Hematopoietic multipotent progenitor cell treated with erythropoietin and hydrocortisone succinate and interleukin-3 and kit ligand, for 4 days (in vitro differentiated cells): Measurements from ENCODE around the gene PCP4.
"Not testable (repeated sequence)": the region's sequence is repeated elsewhere in the genome, so short reads cannot be mapped to it uniquely, and the experiment has no call there.

ENCODE experiments used
- DNase-seq: peaks from one replicate; pipeline ENCODE4 v3.0.0-alpha.2; 2015

Gene PCP4

DNA sequence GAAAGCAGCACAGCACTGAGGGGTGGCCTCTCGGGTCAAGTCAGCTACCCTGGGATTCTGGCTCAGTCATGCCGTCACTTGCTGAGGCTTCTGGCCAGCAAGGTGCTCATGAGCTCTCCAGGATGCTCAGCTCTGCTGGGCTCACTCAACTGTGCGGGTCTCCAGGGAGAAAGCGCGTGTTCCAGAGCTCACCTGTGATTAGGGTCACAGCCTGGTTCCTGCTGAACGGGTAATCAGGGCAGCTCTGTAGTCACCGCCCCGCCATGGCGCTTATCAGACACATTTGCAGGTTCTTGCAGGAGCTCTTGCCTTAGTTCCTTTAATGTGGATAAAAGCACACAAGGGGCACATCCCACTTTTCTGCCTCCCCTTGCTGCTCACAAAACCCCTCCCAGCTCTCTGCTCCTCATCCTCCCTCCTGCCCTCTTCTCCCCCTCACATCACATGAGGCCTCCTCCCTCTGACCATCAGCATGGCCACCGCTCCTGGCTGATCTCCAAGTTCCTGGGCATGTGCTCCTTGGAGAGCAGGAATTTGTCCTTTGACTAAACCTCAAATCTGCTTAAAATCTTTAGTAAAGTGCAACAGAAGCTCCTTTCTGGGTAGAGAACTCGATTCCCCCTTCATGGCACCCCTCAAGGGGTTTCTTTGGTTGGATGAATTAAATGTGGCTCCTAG lies 2.0 kb downstream of the PCP4 start:
- DNase-seq: no peak

DNA sequence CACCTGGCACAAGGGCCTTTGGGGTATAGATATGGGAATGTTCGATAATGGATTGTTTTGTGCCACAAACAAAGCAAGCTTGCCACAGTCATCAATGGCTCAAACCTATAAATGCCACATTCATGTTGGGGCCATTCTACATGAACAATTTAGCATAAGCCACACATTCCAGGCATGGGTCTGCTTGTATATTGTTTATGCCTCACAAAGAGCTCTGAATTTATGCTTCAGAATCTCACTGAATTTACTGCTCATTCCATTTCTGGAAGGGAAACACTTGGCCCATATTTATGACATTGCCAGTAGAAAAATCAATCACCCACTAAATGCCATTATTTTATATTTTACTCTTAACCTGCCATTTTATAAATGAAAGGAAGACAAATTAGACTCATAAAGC lies 6.4 kb downstream of the PCP4 start:
- no peak for DNase-seq

- DNase-seq: no peak
These were observed 7.0 kb downstream of the PCP4 start for GRCh38 chr21:39874206-39874605.

- no peak for DNase-seq
These were observed 7.5 kb downstream of the PCP4 start for GRCh38 chr21:39874759-39875158.

DNA sequence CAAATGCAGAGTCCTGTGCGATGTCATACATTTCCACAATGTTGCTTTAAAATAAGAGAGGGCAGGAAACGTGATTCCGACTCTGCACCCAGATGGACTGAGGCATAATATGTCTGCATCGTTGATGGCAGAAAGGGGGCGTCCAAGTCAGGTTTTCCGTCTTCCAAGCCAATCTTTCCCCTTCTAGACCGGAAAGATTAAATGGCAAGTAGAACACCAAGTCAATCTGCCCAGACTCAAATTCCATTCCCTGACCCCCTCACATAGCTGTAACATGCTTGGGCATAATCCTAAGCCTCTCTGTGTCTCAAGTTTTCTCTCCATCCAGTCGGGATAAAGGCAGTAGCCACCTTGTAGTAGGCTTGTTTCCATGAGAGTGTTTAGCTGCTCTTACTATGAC lies 14.4 kb downstream of the PCP4 start:
- DNase-seq: no peak

- DNase-seq: no peak
These were observed 15.1 kb downstream of the PCP4 start for GRCh38 chr21:39882151-39882838.

- DNase-seq: no peak
These were observed 15.6 kb downstream of the PCP4 start for GRCh38 chr21:39882839-39883195.

DNA sequence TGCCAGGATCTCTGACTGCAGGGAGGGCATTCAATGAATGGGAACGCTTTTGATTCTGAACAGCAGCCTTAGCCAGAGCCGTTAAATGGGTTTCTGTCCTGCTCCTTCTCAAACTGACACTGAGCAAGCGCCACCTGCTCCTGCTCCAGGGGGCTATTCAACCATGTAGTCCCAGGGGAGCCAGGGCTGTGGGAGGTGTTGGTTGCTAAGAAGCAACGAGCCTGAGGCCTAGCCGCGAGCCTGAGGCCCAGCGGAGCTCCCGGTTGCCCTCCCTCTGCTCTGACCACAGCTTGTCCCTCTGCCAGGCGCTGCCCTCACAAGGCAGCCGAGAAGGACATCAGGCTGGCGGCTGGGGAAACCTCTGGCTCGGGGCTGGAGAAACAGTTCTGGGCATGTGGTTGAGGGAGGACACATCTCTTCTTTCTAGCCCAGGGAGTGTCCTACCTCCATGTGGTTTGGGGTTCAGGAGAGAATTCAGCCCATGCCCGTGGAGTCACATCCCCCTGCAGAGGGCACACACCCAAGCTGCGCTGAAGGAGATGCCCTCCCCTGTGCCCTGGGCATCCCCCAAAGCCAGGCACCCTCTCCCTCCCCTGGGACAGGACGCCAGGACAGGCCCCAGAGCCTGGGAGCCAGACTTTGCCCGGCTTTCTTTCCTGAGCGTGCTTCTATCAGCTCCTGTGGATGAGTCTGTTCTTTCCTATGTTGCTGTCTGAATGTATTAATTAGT lies 18.0 kb downstream of the PCP4 start:
- DNase-seq: no peak

DNA sequence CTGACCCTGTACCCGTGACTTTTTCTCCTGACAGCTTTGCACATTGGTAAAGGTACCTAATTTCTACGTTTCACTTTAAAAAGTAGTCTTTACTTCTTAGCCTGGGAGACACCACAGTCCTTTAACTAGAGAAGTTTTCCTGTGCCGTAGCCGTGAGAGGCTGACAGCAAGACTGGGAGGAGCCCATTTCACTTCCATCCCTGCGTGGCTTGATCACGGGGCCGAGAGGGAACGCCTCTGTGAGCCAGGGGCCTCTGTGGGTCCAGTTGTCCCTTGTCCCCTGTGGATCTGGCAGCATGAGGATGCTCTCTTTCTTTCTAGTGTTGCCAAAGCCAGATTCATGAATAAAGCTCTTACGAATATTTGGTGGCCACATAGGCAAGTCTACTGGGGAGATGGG lies 21.6 kb downstream of the PCP4 start:
- no peak for DNase-seq

DNA sequence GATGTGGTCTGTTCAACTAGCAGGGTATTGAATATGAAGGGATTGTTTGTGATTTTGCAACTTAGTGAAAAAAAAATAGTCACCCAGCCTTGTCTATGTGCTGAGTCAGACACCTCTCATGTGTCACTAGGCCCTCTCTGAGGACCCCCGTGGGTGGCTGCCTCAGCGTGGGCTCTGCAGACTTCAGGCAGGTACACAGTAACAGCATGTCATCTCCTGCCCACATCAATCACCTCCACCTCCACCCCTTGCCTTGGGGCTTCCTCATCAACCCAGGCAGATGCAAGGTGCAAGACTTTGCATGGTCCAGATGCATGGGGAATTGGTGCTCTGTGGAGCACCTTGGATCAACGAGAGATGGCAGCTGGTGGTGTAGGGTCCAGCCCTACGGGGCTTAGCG lies 23.9 kb downstream of the PCP4 start:
- no peak for DNase-seq

GRCh38 chr21:39891863-39892262 lies 24.6 kb downstream of the PCP4 start:
- not testable (repeated sequence) for DNase-seq

- DNase-seq: no peak
These were observed 33.3 kb downstream of the PCP4 start for GRCh38 chr21:39900491-39900890.

- no peak for DNase-seq
These were observed 33.7 kb downstream of the PCP4 start for GRCh38 chr21:39900911-39901310.

- no peak for DNase-seq
These were observed 35.7 kb downstream of the PCP4 start for GRCh38 chr21:39902986-39903385.

DNA sequence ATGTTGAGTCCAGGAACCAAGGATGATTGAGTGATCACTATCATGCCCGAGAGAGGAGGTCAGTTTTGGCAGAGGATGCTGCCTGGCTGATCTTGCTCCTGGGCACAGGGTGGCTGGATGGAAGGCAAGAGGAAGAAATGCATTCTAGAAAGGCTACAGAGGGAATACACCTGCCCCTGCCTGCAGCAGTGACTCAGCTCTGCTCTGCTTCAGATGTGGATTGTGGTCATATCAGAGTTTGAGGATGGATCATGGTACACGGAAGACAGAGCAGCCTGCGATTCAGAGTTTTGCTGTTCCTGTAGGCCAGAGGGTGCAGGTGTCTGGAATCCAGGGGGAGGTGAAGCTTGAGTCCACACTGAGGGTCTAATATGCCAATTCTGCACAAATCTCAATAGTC lies 37.2 kb downstream of the PCP4 start:
- no peak for DNase-seq

GRCh38 chr21:39908265-39908923 lies 41.2 kb downstream of the PCP4 start:
- DNase-seq: no peak

DNA sequence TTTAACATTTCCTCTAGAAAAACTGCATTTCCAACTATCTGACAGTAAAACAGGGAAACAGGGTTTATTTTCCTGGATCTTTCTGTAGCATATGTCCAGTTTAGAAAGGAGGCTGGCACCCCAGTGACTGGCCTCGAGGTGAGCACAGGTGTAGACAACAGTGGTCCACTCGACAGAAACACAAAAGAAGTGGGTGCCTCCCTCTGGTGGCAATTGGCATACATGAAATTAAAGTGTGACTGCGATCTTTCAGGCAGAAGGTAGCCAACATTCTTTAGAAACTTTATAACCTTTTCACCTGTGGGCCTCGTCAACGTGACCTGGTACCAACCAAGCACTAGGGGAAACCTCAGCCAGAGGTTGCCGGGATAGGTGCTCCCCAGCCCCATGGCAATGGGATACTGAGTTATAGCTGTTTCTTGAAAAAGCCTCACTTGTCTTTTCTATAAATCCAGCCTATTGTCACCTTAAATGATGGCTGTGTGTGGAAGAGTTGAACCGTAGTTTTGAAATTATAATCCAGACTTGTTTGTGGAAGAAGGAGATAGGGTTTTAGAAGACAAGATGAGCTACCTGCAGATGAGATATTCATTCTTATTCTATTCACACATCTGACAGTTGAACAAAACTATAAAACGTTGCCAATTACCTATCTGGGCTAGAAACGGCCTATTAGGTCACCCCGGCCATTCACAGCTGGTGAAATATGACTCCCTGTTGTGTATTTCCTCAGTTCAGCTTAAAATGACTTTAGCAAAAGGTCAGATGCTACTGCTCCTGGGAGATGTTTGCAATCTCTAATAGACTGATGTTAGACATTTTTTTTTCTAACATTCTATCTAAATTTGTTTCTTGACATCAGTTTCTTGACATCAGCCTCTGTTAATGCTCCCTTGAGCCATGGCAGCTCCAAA lies 44.3 kb downstream of the PCP4 start:
- DNase-seq: no peak

DNA sequence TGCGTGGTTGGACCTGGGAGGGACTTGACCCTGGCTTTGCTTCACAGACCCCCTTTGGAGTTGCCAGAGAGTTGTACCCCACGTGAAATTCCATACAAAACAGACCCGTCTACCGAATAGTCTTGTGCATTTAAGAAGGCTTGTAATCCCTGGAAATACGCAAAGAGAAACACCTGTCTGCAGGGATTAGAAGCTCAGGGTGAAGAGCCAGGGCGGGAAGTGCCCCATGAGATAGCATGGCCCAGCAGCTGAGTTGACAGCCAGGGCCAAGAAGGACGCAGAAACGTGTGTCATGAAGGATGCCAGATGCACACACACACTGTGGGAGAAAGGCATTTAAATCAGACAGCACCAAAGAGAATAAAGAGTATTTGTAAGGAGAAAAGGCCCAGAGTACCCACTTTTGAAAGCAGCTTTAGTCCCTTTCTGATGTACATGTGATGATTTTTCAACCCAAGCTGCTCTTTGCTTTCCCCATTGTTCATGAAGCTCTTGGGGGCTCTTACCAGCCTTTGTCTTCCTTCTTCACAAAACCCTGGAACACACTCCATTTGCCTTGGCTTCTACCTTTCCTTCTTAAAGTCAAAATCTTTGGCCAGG lies 46.6 kb downstream of the PCP4 start:
- no peak for DNase-seq

- DNase-seq: no peak
These were observed 48.6 kb downstream of the PCP4 start for GRCh38 chr21:39915881-39916280.

DNA sequence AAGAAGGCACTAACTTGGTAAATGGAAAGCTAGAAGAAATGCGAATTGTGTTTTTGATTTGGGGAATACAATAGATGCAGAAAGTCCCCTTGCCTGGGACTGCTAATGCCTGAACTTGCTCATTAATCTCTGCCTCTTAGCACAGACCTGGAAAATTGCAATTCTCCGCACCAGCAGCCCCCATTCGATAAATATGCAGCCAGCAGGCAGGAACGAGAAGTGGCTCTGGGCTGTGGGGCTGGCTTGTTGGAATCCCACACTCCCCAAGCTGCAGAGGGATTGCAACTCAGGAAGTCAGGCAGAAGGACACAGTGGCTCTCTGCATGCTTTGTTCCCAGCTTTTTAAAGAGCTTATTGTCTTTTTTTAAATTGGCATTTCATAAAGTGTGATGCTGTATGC lies 51.3 kb downstream of the PCP4 start:
- DNase-seq: no peak

DNA sequence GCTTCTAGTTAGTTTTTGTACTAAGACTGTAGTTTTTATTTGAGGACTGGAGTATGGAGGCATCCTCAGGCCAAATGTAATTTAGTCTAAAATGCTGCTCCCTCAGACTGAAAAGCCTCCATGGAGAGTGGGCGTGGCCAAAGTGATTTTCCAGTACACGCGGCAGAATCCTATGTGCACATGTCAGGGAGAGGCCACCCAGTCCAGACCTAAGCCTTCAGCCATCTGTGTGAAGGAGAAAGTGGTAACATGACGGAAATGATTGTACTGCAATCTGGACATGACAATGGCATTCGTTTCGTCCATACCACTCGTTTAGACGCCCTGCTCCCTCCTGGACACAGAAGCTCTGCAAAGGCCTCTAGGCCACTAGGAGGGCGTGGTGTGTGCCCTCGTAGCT lies 56.2 kb downstream of the PCP4 start:
- no peak for DNase-seq
